IMR-90 (cell line): ENCODE measurements around the gene DGLUCY. TPM values are rescaled to one million over a fixed set of nuclear protein-coding genes. Genes with fewer than 3 reads are reported as not detected.
A peak's percentile ranks its signal among the peaks of the same experiment; 100 is the strongest.

Source experiments
- ATAC-seq: fragments of 200-7000 bp; cut with Tn5 transposase; 2 replicates; pipeline ENCODE4 v1.9.1; 2020; ENCODE audit warnings: low read depth, mild to moderate bottlenecking, moderate library complexity
- BruUV-seq: library from RNA; stranded (reverse); fragments of 400-500 nt; replicated peaks from 2 replicates; lab custom pipeline; 2021; lab: Mats Ljungman, UMichigan
- CTCF ChIA-PET: fragments of 300-600 bp; formaldehyde crosslinking; extraction: SDS; loops from one replicate; lab custom pipeline; 2021; ENCODE audit warnings: antibody characterized with exemption; lab: Yijun Ruan, JAX
- POLR2A ChIA-PET: fragments of 300-600 bp; sonication (Branson Sonifier 250); formaldehyde crosslinking; loops from one replicate; lab custom pipeline; 2022; ENCODE audit warnings: antibody characterized with exemption; ENCODE audit not compliant: unreplicated experiment; lab: Charles Lee
- DNase-seq: peaks from one replicate; pipeline ENCODE4 v3.0.0; 2013
- H2AFZ ChIP-seq: replicated peaks from 2 replicates; pipeline ENCODE3; 2013; ENCODE audit warnings: low read length, mild to moderate bottlenecking; ENCODE audit not compliant: poor library complexity
- H2AK5ac ChIP-seq: 2 replicates; pipeline ENCODE4 v1.6.1; 2013; ENCODE audit warnings: low read depth, low read length, inconsistent platforms
- H2AK9ac ChIP-seq: replicated peaks from 2 replicates; pipeline ENCODE3; 2013; ENCODE audit warnings: mild to moderate bottlenecking, low read depth, low read length, moderate library complexity; ENCODE audit not compliant: poor library complexity
- H2BK120ac ChIP-seq: 2 replicates; pipeline ENCODE4 v1.6.1; 2013; ENCODE audit warnings: low read depth, low read length, inconsistent platforms
- H2BK15ac ChIP-seq: 3 replicates; pipeline ENCODE4 v1.6.1; 2013; ENCODE audit warnings: low read depth, low read length, inconsistent platforms
- H2BK20ac ChIP-seq: 2 replicates; pipeline ENCODE4 v1.6.1; 2013; ENCODE audit warnings: low read depth, mild to moderate bottlenecking, inconsistent platforms, low read length, moderate library complexity
- H2BK5ac ChIP-seq: 2 replicates; pipeline ENCODE4 v1.6.1; 2013; ENCODE audit warnings: mild to moderate bottlenecking, low read depth, low read length, inconsistent platforms; ENCODE audit not compliant: poor library complexity, severe bottlenecking
- H3K14ac ChIP-seq: replicated peaks from 2 replicates; pipeline ENCODE4 v1.6.1; 2013; ENCODE audit warnings: low read depth, low read length, inconsistent platforms
- H3K18ac ChIP-seq: 2 replicates; pipeline ENCODE4 v1.6.1; 2013; ENCODE audit warnings: low read depth, low read length, control low read depth
- H3K23ac ChIP-seq: 2 replicates; pipeline ENCODE4 v1.6.1; 2013; ENCODE audit warnings: low read depth, low read length, inconsistent platforms
- H3K27ac ChIP-seq: 2 replicates; pipeline ENCODE4 v1.5.1; 2013; ENCODE audit warnings: mild to moderate bottlenecking, control low read depth, low read length; ENCODE audit not compliant: insufficient read depth
- H3K27me3 ChIP-seq: 2 replicates; pipeline ENCODE4 v1.6.1; 2013; ENCODE audit warnings: low read length; ENCODE audit not compliant: control insufficient read depth, insufficient read depth
- H3K36me3 ChIP-seq: 2 replicates; pipeline ENCODE4 v1.6.1; 2013; ENCODE audit warnings: low read length, mixed read lengths; ENCODE audit not compliant: control insufficient read depth, insufficient read depth
- H3K4ac ChIP-seq: 2 replicates; pipeline ENCODE4 v1.6.1; 2013; ENCODE audit warnings: low read depth, low read length, inconsistent platforms
- H3K4me1 ChIP-seq: 2 replicates; pipeline ENCODE4 v1.6.1; 2013; ENCODE audit warnings: low read length, mixed read lengths; ENCODE audit not compliant: control insufficient read depth, insufficient read depth
- H3K4me2 ChIP-seq: 2 replicates; pipeline ENCODE4 v1.6.1; 2013; ENCODE audit warnings: low read depth, mild to moderate bottlenecking, control low read depth, low read length, moderate library complexity
- H3K4me3 ChIP-seq: 2 replicates; pipeline ENCODE4 v1.5.1; 2013; ENCODE audit warnings: low read depth, mild to moderate bottlenecking, control low read depth, low read length, moderate library complexity; ENCODE audit not compliant: insufficient read depth
- H3K56ac ChIP-seq: 2 replicates; pipeline ENCODE4 v1.6.1; 2013; ENCODE audit warnings: low read length, inconsistent platforms; ENCODE audit not compliant: insufficient read depth; ENCODE audit errors: extremely low read depth
- H3K79me1 ChIP-seq, 2 experiments: 2 replicates each; pipeline ENCODE4 v1.6.1; 2013; ENCODE audit warnings: low read length in 2 of 2, inconsistent platforms in 1 of 2, low read depth in 1 of 2
- H3K9ac ChIP-seq: 2 replicates; pipeline ENCODE4 v1.6.1; 2013; ENCODE audit warnings: low read depth, low read length, control low read depth
- H3K9me1 ChIP-seq: 2 replicates; pipeline ENCODE4 v1.6.1; 2013; ENCODE audit warnings: low read length, inconsistent platforms; ENCODE audit not compliant: insufficient read depth
- H3K9me3 ChIP-seq: 2 replicates; pipeline ENCODE4 v1.6.1; 2013; ENCODE audit warnings: low read length; ENCODE audit not compliant: control insufficient read depth, insufficient read depth
- H4K20me1 ChIP-seq: 2 replicates; pipeline ENCODE4 v1.6.1; 2013; ENCODE audit warnings: low read length, inconsistent platforms; ENCODE audit not compliant: insufficient read depth
- H4K5ac ChIP-seq: 2 replicates; pipeline ENCODE4 v1.6.1; 2013; ENCODE audit warnings: mild to moderate bottlenecking, low read depth, low read length, control low read depth
- H4K8ac ChIP-seq, 2 experiments: 2 replicates each; pipeline ENCODE4 v1.6.1; 2013; ENCODE audit warnings: low read depth in 2 of 2, low read length in 2 of 2, control low read depth in 1 of 2, inconsistent platforms in 1 of 2
- H4K91ac ChIP-seq: 2 replicates; pipeline ENCODE4 v1.6.1; 2013; ENCODE audit warnings: low read depth, low read length, inconsistent platforms; ENCODE audit not compliant: insufficient read depth
- BHLHE40 ChIP-seq: fragments of 150-350 bp; IDR thresholded peaks from 2 replicates; pipeline ENCODE4 v1.6.1; 2016; ENCODE audit warnings: mild to moderate bottlenecking, low read depth, low read length
- MAZ ChIP-seq: IDR thresholded peaks from 2 replicates; pipeline ENCODE4 v1.6.1; 2012; ENCODE audit warnings: low read depth, mild to moderate bottlenecking, low read length, improper control_type of control experiment, moderate library complexity, borderline replicate concordance
- POLR2A ChIP-seq: IDR thresholded peaks from 2 replicates; pipeline ENCODE4 v1.6.1; 2012; ENCODE audit warnings: mild to moderate bottlenecking, low read depth, low read length
- RCOR1 ChIP-seq: IDR thresholded peaks from 2 replicates; pipeline ENCODE4 v1.6.1; 2012; ENCODE audit warnings: mild to moderate bottlenecking, low read length, improper control_type of control experiment; ENCODE audit not compliant: insufficient replicate concordance
- RFX5 ChIP-seq: IDR thresholded peaks from 2 replicates; pipeline ENCODE4 v1.8.0; 2012; ENCODE audit warnings: low read depth, mild to moderate bottlenecking, low read length, moderate library complexity
- WGBS, 2 experiments: methylation state at CpG; one replicate each; pipeline versions ENCODE4 v1.1.5 to v1.1.7; 2013; ENCODE audit warnings: missing lambda C conversion rate in 2 of 2; ENCODE audit not compliant: insufficient read length in 1 of 2; ENCODE audit errors: extremely low coverage in 2 of 2; 5-methylcytosine and 5-hydroxymethylcytosine counted together
- dilution Hi-C: fragments of 300-500 bp; cut with HindIII; formaldehyde crosslinking; loops from one replicate; pipeline ENCODE4 v1.14.3; 2018; ENCODE audit warnings: low sequenced_read_pairs; ENCODE audit not compliant: unreplicated experiment
- in situ Hi-C: fragments of 300-500 bp; cut with MboI; formaldehyde crosslinking; loops from 3 replicates; pipeline ENCODE4 v1.14.3; 2019; ENCODE audit warnings: low sequenced_read_pairs, inconsistent platforms, mixed read lengths
- intact Hi-C: fragments of 100-400 bp; cut with micrococcal nuclease; formaldehyde crosslinking; loops from 2 replicates; pipeline ENCODE4 v1.10.0; 2022
- polyA plus RNA-seq, 3 experiments: library from polyadenylated mRNA; depleted of rRNA; stranded (reverse); fragments of >200 nt; gene quantifications; 2 replicates each; pipeline ENCODE4 v1.2.3, GENCODE V29; 2012; ENCODE audit warnings: low replicate concordance in 1 of 3
- total RNA-seq: library from RNA; depleted of rRNA; stranded (reverse); fragments of >200 nt; gene quantifications from 2 replicates; pipeline ENCODE4 v1.2.3, GENCODE V29; 2012

Gene DGLUCY
- total and polyA plus RNA-seq, 2 of the 4 experiments (the other 2 are of a cell fraction): 8.5 to 13.3 TPM

GRCh38 chr14:91244501-91244901 lies 130.6 kb downstream of the DGLUCY start, which contains the start of gene GPR68:
Gene GPR68, minus strand, starts transcription at chr14:91244704. Its CDS starts 9,654 bp downstream, at chr14:91235050.
- Histone ChIP-seq H4K20me1 (no peaks in the 10 kb centered on the region), H3K23ac (no peak within 1 kb of the TSS), H4K5ac (peak within 1 kb of the TSS; percentile 28; the same call in 1 of the 2 replicates), H4K8ac (peak within 1 kb of the TSS; percentile 18 to 43; a peak in 2 of 4 replicates), H3K9me1 (peaks cover 9% of the 10 kb centered on the region), H4K91ac (peak within 1 kb of the TSS; percentile 44), H3K4me2 (peak within 1 kb of the TSS; percentile 45), H2AFZ (peak within 1 kb of the TSS; percentile 80), H3K27me3 (no peaks in the 10 kb centered on the region), H3K9me3 (no peaks in the 10 kb centered on the region), H3K4me1 (peaks cover 9% of the 10 kb centered on the region), H2BK120ac (peak within 1 kb of the TSS; percentile 62), H2BK15ac (peak within 1 kb of the TSS; percentile 62; the same call in 2 of the 3 replicates), H3K27ac (no peak within 1 kb of the TSS), H3K4me3 (no peak within 1 kb of the TSS), H2AK9ac (peak within 1 kb of the TSS; percentile 52), H2BK20ac (peak within 1 kb of the TSS; percentile 57), H3K14ac (peak within 1 kb of the TSS; percentile 31), H3K9ac (0 out of 2 replicates have a peak within 1 kb of the TSS, but pooled peaks have one; percentile 7), H3K18ac (peak within 1 kb of the TSS; percentile 41; the same call in 1 of the 2 replicates), H2BK5ac (peak within 1 kb of the TSS; percentile 74), H3K36me3 (no peaks in the 10 kb centered on the region), H2AK5ac (peak within 1 kb of the TSS; percentile 36; the same call in 1 of the 2 replicates), H3K56ac (no peak within 1 kb of the TSS), H3K4ac (peak within 1 kb of the TSS; percentile 57), H3K79me1 (0 out of 4 replicates have a peak, but pooled peaks cover 0 to 5% of the 10 kb centered on the region in 2 experiments)
- TF ChIP-seq POLR2A (peak; percentile 46), RFX5 (no peak), MAZ (no peak), RCOR1 (no peak), BHLHE40 (no peak)
- dilution Hi-C loops (no loop called here), in situ Hi-C loops (no loop called here), intact Hi-C loops (no loop called here)
- BruUV-seq: no TSS peak
- ChIA-PET POLR2A (no interaction called here), CTCF (interaction anchor here (0.9 to 1.8 kb wide), 2 partner anchors 16 to 70 kb away, joined by 4 read pairs; no protein-coding TSS in a partner anchor)
- peak; percentile 85 for ATAC-seq
- WGBS, 2 experiments: no CpG with 5 or more reads among the region's 12 CpGs
- DNase-seq: peak; percentile 73
